Loucy (cell line): Measurements from ENCODE around the gene COL5A1.

Source experiments
- H2AFZ ChIP-seq: fragments of 200-600 bp; sonication (generic); 2 replicates; pipeline ENCODE4 v1.6.0; 2016; ENCODE audit warnings: antibody characterized with exemption, mild to moderate bottlenecking, low read length, moderate library complexity
- H3F3A ChIP-seq: fragments of 200-600 bp; 2 replicates; pipeline ENCODE4 v1.6.0; 2016; ENCODE audit warnings: antibody characterized with exemption, low read depth, mild to moderate bottlenecking
- H3K27me3 ChIP-seq: fragments of 200-600 bp; sonication (generic); 2 replicates; pipeline ENCODE4 v1.6.1; 2014; ENCODE audit warnings: low read length, mild to moderate bottlenecking; ENCODE audit not compliant: insufficient read depth, poor library complexity, severe bottlenecking
- H3K36me3 ChIP-seq: fragments of 200-600 bp; sonication (generic); 2 replicates; pipeline ENCODE4 v1.6.1; 2016; ENCODE audit warnings: low read length; ENCODE audit not compliant: insufficient read depth
- H3K4me1 ChIP-seq: fragments of 200-600 bp; sonication (generic); 2 replicates; pipeline ENCODE4 v1.5.1; 2014; ENCODE audit warnings: low read length, mild to moderate bottlenecking; ENCODE audit not compliant: insufficient read depth, poor library complexity, severe bottlenecking
- H3K4me2 ChIP-seq: fragments of 200-600 bp; sonication (generic); 2 replicates; pipeline ENCODE4 v1.6.0; 2014; ENCODE audit warnings: antibody characterized with exemption, low read length, low read depth, mild to moderate bottlenecking; ENCODE audit not compliant: poor library complexity, severe bottlenecking
- H3K4me3 ChIP-seq: fragments of 200-600 bp; sonication (generic); 2 replicates; pipeline ENCODE4 v1.5.1; 2014; ENCODE audit warnings: low read length, mild to moderate bottlenecking, mixed read lengths; ENCODE audit not compliant: poor library complexity, severe bottlenecking
- H3K79me2 ChIP-seq: fragments of 200-600 bp; sonication (generic); 2 replicates; pipeline ENCODE4 v1.6.1; 2014; ENCODE audit warnings: low read length; ENCODE audit not compliant: insufficient read depth
- H3K9ac ChIP-seq: fragments of 200-600 bp; sonication (generic); 2 replicates; pipeline ENCODE4 v1.6.0; 2014; ENCODE audit warnings: mild to moderate bottlenecking, low read depth, low read length, moderate library complexity; ENCODE audit not compliant: poor library complexity, severe bottlenecking
- H3K9me2 ChIP-seq: fragments of 200-600 bp; sonication (generic); replicated peaks from 2 replicates; pipeline ENCODE4 v1.6.1; 2016; ENCODE audit warnings: low read depth, low read length, mixed read lengths
- H3K9me3 ChIP-seq: fragments of 200-600 bp; sonication (generic); 2 replicates; pipeline ENCODE4 v1.6.1; 2014; ENCODE audit warnings: mild to moderate bottlenecking, antibody characterized with exemption, low read length, low read depth; ENCODE audit not compliant: insufficient read depth
- H4K20me1 ChIP-seq: fragments of 200-600 bp; sonication (generic); 2 replicates; pipeline ENCODE4 v1.6.0; 2014; ENCODE audit warnings: antibody characterized with exemption, low read length, mild to moderate bottlenecking; ENCODE audit not compliant: insufficient read depth, poor library complexity, severe bottlenecking
- CTCF ChIP-seq: fragments of 200-600 bp; sonication (generic); conservative IDR thresholded peaks from 2 replicates; pipeline ENCODE4 v1.5.1; 2014; ENCODE audit warnings: mild to moderate bottlenecking, antibody characterized with exemption, low read length
- EZH2phosphoT487 ChIP-seq: fragments of 200-600 bp; IDR thresholded peaks from 2 replicates; pipeline ENCODE4 v1.6.1; 2018; ENCODE audit warnings: antibody characterized with exemption, mild to moderate bottlenecking, moderate library complexity, borderline replicate concordance

COL5A1 gene

GRCh38 chr9:134847138-134847537 lies 205.5 kb downstream of the COL5A1 start:
- TF ChIP-seq EZH2phosphoT487 (no peak), CTCF (no peak)
- Histone ChIP-seq H3K27me3 (no peaks in the 10 kb centered on the region), H2AFZ (no peak overlapping the region), H3K4me2 (no peak overlapping the region), H3K36me3 (no peaks in the 10 kb centered on the region), H3K9me3 (peaks cover 5% of the 10 kb centered on the region; the same call in 1 of the 2 replicates), H3F3A (no peaks in the 10 kb centered on the region), H3K79me2 (no peaks in the 10 kb centered on the region), H3K4me1 (no peaks in the 10 kb centered on the region), H3K9me2 (no peaks in the 10 kb centered on the region), H4K20me1 (no peaks in the 10 kb centered on the region), H3K4me3 (no peak overlapping the region), H3K9ac (no peak overlapping the region)

- peaks cover 5% of the 10 kb centered on the region; the same call in 1 of the 2 replicates for H3K9me3 ChIP-seq
- no peaks in the 10 kb centered on the region for H3K79me2 ChIP-seq
- no peak overlapping the region for H3K4me3 ChIP-seq
- H4K20me1 ChIP-seq, result no peaks in the 10 kb centered on the region
- TF ChIP-seq CTCF (no peak), EZH2phosphoT487 (no peak)
- no peaks in the 10 kb centered on the region for H3F3A ChIP-seq
- no peak overlapping the region for H3K4me2 ChIP-seq
- no peaks in the 10 kb centered on the region for H3K36me3 ChIP-seq
- no peaks in the 10 kb centered on the region for H3K27me3 ChIP-seq
- no peak overlapping the region for H3K9ac ChIP-seq
- no peaks in the 10 kb centered on the region for H3K4me1 ChIP-seq
- H2AFZ ChIP-seq, result no peak overlapping the region
- no peaks in the 10 kb centered on the region for H3K9me2 ChIP-seq
Observed at GRCh38 chr9:134847752-134848432, 206.3 kb downstream of the COL5A1 start.

GRCh38 chr9:134848504-134848903 lies 206.9 kb downstream of the COL5A1 start:
- Histone ChIP-seq H3K4me1 (no peaks in the 10 kb centered on the region), H2AFZ (no peak overlapping the region), H3K27me3 (no peaks in the 10 kb centered on the region), H3K36me3 (no peaks in the 10 kb centered on the region), H3K9me3 (peaks cover 5% of the 10 kb centered on the region; the same call in 1 of the 2 replicates), H3F3A (no peaks in the 10 kb centered on the region), H3K9ac (no peak overlapping the region), H3K79me2 (no peaks in the 10 kb centered on the region), H3K4me2 (no peak overlapping the region), H3K9me2 (no peaks in the 10 kb centered on the region), H3K4me3 (no peak overlapping the region), H4K20me1 (no peaks in the 10 kb centered on the region)
- TF ChIP-seq CTCF, result no peak
